ENCODE results near the gene MCM6.

GRCh38 chr2:135825131-135825530 is 51.1 kb downstream of the MCM6 start:
- TF ChIP-seq CTCF (IDR thresholded peaks at IDR 0.05; ENCODE audit: insufficient read depth, low read depth, low read length) (no peak), EZH2 (IDR thresholded peaks at IDR 0.05; ENCODE audit: insufficient read depth, low read length) (no peak)

All from astrocyte (in vitro differentiated cells and primary cell).